Measurements from ENCODE around the gene PTPRH. TPM values are rescaled to one million over a fixed set of nuclear protein-coding genes. Genes with fewer than 3 reads are reported as not detected.
"Not testable (repeated sequence)": the region's sequence is repeated elsewhere in the genome, so short reads cannot be mapped to it uniquely, and the experiment has no call there.

The PTPRH gene
- total RNA-seq, 1 donor from 2014 or later, result not detected

- intact Hi-C loops (cut with micrococcal nuclease), result loop anchor here (5.0 kb wide), 1 partner anchor 77 kb away; the partner anchor contains the start of gene PPP6R1
- Mint-ChIP-seq H3K4me1 (ENCODE audit: low read depth) (peaks cover 10% of the 10 kb centered on the region), H3K27ac (no peak within 1 kb of the TSS), H3K9me3 (no peaks in the 10 kb centered on the region), H3K4me3 (ENCODE audit: low read depth) (peak within 1 kb of the TSS; percentile 60), H3K27me3 (ENCODE audit: low read depth) (peaks cover 38% of the 10 kb centered on the region), H3K36me3 (ENCODE audit: low read depth) (no peaks in the 10 kb centered on the region)
- DNase-seq (ENCODE audit: low spot score), result peak; percentile 63
Observed at GRCh38 chr19:55179606-55180484, 29.5 kb downstream of the PTPRH start, which contains the start of gene SYT5. Gene SYT5, minus strand, starts transcription at chr19:55180289. Its CDS starts 1,248 bp downstream, at chr19:55179041.

GRCh38 chr19:55178781-55179599 lies 30.3 kb downstream of the PTPRH start:
- Mint-ChIP-seq H3K27me3 (ENCODE audit: low read depth) (peaks cover 45% of the 10 kb centered on the region), H3K4me1 (ENCODE audit: low read depth) (peaks cover 14% of the 10 kb centered on the region), H3K9me3 (no peaks in the 10 kb centered on the region), H3K4me3 (ENCODE audit: low read depth) (peak overlapping the region; percentile 60), H3K27ac (no peak overlapping the region), H3K36me3 (ENCODE audit: low read depth) (no peaks in the 10 kb centered on the region)
- peak; percentile 90 for DNase-seq (ENCODE audit: low spot score)
- intact Hi-C loops (cut with micrococcal nuclease), result loop anchor here (5.0 kb wide), 1 partner anchor 78 kb away; the partner anchor contains the start of gene PPP6R1

- intact Hi-C loops (cut with micrococcal nuclease), result loop anchor here (5.0 kb wide), 1 partner anchor 81 kb away; the partner anchor contains the start of gene PPP6R1
- no peak for DNase-seq (ENCODE audit: low spot score)
- H3K36me3 Mint-ChIP-seq (ENCODE audit: low read depth), result no peaks in the 10 kb centered on the region
- H3K4me3 Mint-ChIP-seq (ENCODE audit: low read depth), result no peak overlapping the region
- H3K27me3 Mint-ChIP-seq (ENCODE audit: low read depth), result peaks cover 67% of the 10 kb centered on the region
- no peak overlapping the region for H3K27ac Mint-ChIP-seq
- no peaks in the 10 kb centered on the region for H3K9me3 Mint-ChIP-seq
- H3K4me1 Mint-ChIP-seq (ENCODE audit: low read depth), result peaks cover 17% of the 10 kb centered on the region
Observed at GRCh38 chr19:55176076-55176475, 33.2 kb downstream of the PTPRH start.

GRCh38 chr19:55175117-55175867 lies 34.0 kb downstream of the PTPRH start:
- Mint-ChIP-seq H3K9me3 (no peaks in the 10 kb centered on the region), H3K27me3 (ENCODE audit: low read depth) (peaks cover 67% of the 10 kb centered on the region)
- intact Hi-C loops (cut with micrococcal nuclease), result loop anchor here (5.0 kb wide), 1 partner anchor 82 kb away; the partner anchor contains the start of gene PPP6R1

GRCh38 chr19:55174425-55175116 lies 34.7 kb downstream of the PTPRH start:
- H3K36me3 Mint-ChIP-seq (ENCODE audit: low read depth), result no peaks in the 10 kb centered on the region
- no peak for DNase-seq (ENCODE audit: low spot score)
- no peak overlapping the region for H3K4me3 Mint-ChIP-seq (ENCODE audit: low read depth)
- H3K27me3 Mint-ChIP-seq (ENCODE audit: low read depth), result peaks cover 66% of the 10 kb centered on the region
- H3K4me1 Mint-ChIP-seq (ENCODE audit: low read depth), result peaks cover 14% of the 10 kb centered on the region
- no peak overlapping the region for H3K27ac Mint-ChIP-seq
- H3K9me3 Mint-ChIP-seq, result no peaks in the 10 kb centered on the region
- intact Hi-C loops (cut with micrococcal nuclease), result loop anchor here (5.0 kb wide), 1 partner anchor 83 kb away; the partner anchor contains the start of gene PPP6R1

More at GRCh38 chr19:55175117-55175867, 34.0 kb downstream of the PTPRH start:
- Mint-ChIP-seq H3K36me3 (ENCODE audit: low read depth) (no peaks in the 10 kb centered on the region), H3K27ac (no peak overlapping the region), H3K4me1 (ENCODE audit: low read depth) (peaks cover 17% of the 10 kb centered on the region), H3K4me3 (ENCODE audit: low read depth) (no peak overlapping the region)
- DNase-seq (ENCODE audit: low spot score), result no peak

- intact Hi-C loops (cut with micrococcal nuclease), result no loop called here
- peak overlapping the region; percentile 55 for H3K4me3 Mint-ChIP-seq (ENCODE audit: low read depth)
Observed at GRCh38 chr19:55173714-55174409, 35.4 kb downstream of the PTPRH start.

GRCh38 chr19:55173186-55173713 lies 36.1 kb downstream of the PTPRH start:
- H3K9me3 Mint-ChIP-seq, result no peaks in the 10 kb centered on the region
- no peaks in the 10 kb centered on the region for H3K36me3 Mint-ChIP-seq (ENCODE audit: low read depth)
- peaks cover 7% of the 10 kb centered on the region for H3K4me1 Mint-ChIP-seq (ENCODE audit: low read depth)
- no peak overlapping the region for H3K27ac Mint-ChIP-seq
- no peak for DNase-seq (ENCODE audit: low spot score)
- peak overlapping the region; percentile 55 for H3K4me3 Mint-ChIP-seq (ENCODE audit: low read depth)
- H3K27me3 Mint-ChIP-seq (ENCODE audit: low read depth), result peaks cover 63% of the 10 kb centered on the region
- intact Hi-C loops (cut with micrococcal nuclease), result no loop called here

More at GRCh38 chr19:55173714-55174409, 35.4 kb downstream of the PTPRH start:
- Mint-ChIP-seq H3K36me3 (ENCODE audit: low read depth) (no peaks in the 10 kb centered on the region), H3K27ac (no peak overlapping the region), H3K4me1 (ENCODE audit: low read depth) (peaks cover 10% of the 10 kb centered on the region), H3K27me3 (ENCODE audit: low read depth) (peaks cover 67% of the 10 kb centered on the region), H3K9me3 (no peaks in the 10 kb centered on the region)
- peak; percentile 40 for DNase-seq (ENCODE audit: low spot score)

GRCh38 chr19:55172741-55173140 lies 36.6 kb downstream of the PTPRH start:
- Mint-ChIP-seq H3K4me3 (ENCODE audit: low read depth) (peak overlapping the region; percentile 46), H3K9me3 (no peaks in the 10 kb centered on the region), H3K36me3 (ENCODE audit: low read depth) (no peaks in the 10 kb centered on the region), H3K27ac (no peak overlapping the region), H3K4me1 (ENCODE audit: low read depth) (peaks cover 7% of the 10 kb centered on the region), H3K27me3 (ENCODE audit: low read depth) (peaks cover 63% of the 10 kb centered on the region)
- DNase-seq (ENCODE audit: low spot score), result no peak
- intact Hi-C loops (cut with micrococcal nuclease), result no loop called here

GRCh38 chr19:55172318-55172717 lies 37.0 kb downstream of the PTPRH start:
- H3K4me1 Mint-ChIP-seq (ENCODE audit: low read depth); intact Hi-C loops (cut with micrococcal nuclease); DNase-seq (ENCODE audit: low spot score); H3K4me3 Mint-ChIP-seq (ENCODE audit: low read depth); H3K36me3 Mint-ChIP-seq (ENCODE audit: low read depth); H3K9me3 Mint-ChIP-seq; H3K27ac Mint-ChIP-seq: not testable (repeated sequence)
- H3K27me3 Mint-ChIP-seq (ENCODE audit: low read depth), result peaks cover 67% of the 10 kb centered on the region

GRCh38 chr19:55171440-55171839 lies 37.9 kb downstream of the PTPRH start:
- Mint-ChIP-seq H3K4me3 (ENCODE audit: low read depth) (no peak overlapping the region), H3K36me3 (ENCODE audit: low read depth) (no peaks in the 10 kb centered on the region)
- intact Hi-C loops (cut with micrococcal nuclease), result no loop called here

GRCh38 chr19:55169136-55169535 lies 40.2 kb downstream of the PTPRH start:
- intact Hi-C loops (cut with micrococcal nuclease), result loop anchor here (10.0 kb wide), 1 partner anchor 84 kb away; no protein-coding TSS in a partner anchor
- no peak for DNase-seq (ENCODE audit: low spot score)
- peaks cover 14% of the 10 kb centered on the region for H3K4me1 Mint-ChIP-seq (ENCODE audit: low read depth)
- no peaks in the 10 kb centered on the region for H3K36me3 Mint-ChIP-seq (ENCODE audit: low read depth)
- no peaks in the 10 kb centered on the region for H3K9me3 Mint-ChIP-seq
- no peak overlapping the region for H3K4me3 Mint-ChIP-seq (ENCODE audit: low read depth)
- H3K27me3 Mint-ChIP-seq (ENCODE audit: low read depth), result peaks cover 66% of the 10 kb centered on the region
- no peak overlapping the region for H3K27ac Mint-ChIP-seq

More at GRCh38 chr19:55171440-55171839, 37.9 kb downstream of the PTPRH start:
- DNase-seq (ENCODE audit: low spot score), result no peak
- Mint-ChIP-seq H3K4me1 (ENCODE audit: low read depth) (peaks cover 14% of the 10 kb centered on the region), H3K27ac (no peak overlapping the region), H3K9me3 (no peaks in the 10 kb centered on the region), H3K27me3 (ENCODE audit: low read depth) (peaks cover 68% of the 10 kb centered on the region)
